ENCODE measurements around the gene OR4E1.
"Not testable (repeated sequence)": the region's sequence is repeated elsewhere in the genome, so short reads cannot be mapped to it uniquely, and the experiment has no call there.

DNA sequence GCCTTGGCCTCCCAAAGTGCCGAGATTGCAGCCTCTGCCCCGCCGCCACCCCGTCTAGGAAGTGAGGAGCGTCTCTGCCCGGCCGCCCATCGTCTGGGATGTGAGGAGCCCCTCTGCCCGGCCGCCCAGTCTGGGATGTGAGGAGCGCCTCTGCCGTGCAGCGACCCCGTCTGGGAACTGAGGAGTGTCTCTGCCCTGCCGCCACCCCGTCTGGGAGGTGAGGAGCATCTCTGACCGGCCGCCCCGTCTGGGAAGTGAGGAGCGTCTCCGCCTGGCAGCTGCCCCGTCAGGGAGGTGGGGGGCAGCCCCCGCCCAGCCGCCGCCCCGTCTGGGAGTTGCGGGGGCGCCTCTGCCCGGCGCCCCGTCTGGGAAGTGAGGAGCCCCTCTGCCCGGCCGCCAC lies 24.0 kb upstream of the OR4E1 start:
- TF ChIP-seq, protein P1, sequence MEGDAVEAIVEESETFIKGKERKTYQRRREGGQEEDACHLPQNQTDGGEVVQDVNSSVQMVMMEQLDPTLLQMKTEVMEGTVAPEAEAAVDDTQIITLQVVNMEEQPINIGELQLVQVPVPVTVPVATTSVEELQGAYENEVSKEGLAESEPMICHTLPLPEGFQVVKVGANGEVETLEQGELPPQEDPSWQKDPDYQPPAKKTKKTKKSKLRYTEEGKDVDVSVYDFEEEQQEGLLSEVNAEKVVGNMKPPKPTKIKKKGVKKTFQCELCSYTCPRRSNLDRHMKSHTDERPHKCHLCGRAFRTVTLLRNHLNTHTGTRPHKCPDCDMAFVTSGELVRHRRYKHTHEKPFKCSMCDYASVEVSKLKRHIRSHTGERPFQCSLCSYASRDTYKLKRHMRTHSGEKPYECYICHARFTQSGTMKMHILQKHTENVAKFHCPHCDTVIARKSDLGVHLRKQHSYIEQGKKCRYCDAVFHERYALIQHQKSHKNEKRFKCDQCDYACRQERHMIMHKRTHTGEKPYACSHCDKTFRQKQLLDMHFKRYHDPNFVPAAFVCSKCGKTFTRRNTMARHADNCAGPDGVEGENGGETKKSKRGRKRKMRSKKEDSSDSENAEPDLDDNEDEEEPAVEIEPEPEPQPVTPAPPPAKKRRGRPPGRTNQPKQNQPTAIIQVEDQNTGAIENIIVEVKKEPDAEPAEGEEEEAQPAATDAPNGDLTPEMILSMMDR (IDR thresholded peaks at IDR 0.05) = not testable (repeated sequence)
- not testable (repeated sequence) for TF ChIP-seq EP300, POLR2A (IDR thresholded peaks at IDR 0.05)

All from ovary (tissue), 3 donors.